H1 (cell line): ENCODE measurements around the gene AP1S3. TPM values are rescaled to one million over a fixed set of nuclear protein-coding genes. Genes with fewer than 3 reads are reported as not detected.

Source experiments
- TBP ChIP-seq: IDR thresholded peaks from 2 replicates; pipeline ENCODE4 v1.6.1; 2011; ENCODE audit warnings: low read depth, low read length, improper control_type of control experiment
- polyA plus RNA-seq, 7 experiments: library from polyadenylated mRNA; depleted of rRNA in 3 of 7; stranded (reverse) in 5 of 7; unstranded in 2 of 7; fragments of >200 nt in 5 of 7; fragments of 200-250 nt in 2 of 7; gene quantifications; 1 replicate in 5 of 7; 2 replicates in 1 of 7; 4 replicates in 1 of 7; pipeline versions ENCODE4 v1.2.1 to v1.2.3, GENCODE V29; 2011 to 2013; ENCODE audit warnings: missing spikeins in 2 of 7, mixed read lengths in 2 of 7
- total RNA-seq: library from RNA; stranded (reverse); fragmentation: NEBNext Ultra II Directional; extraction: Animal tissue kit (Norgen Biotek cat#: 25700); gene quantifications from 2 replicates; pipeline ENCODE4 v1.2.1, GENCODE V29; 2021

The AP1S3 gene
- total and polyA plus RNA-seq, 2 of the 8 experiments (the other 6 are each of a cell fraction or from before 2014, with no cell fraction given) = 3.9 to 20.2 TPM

DNA sequence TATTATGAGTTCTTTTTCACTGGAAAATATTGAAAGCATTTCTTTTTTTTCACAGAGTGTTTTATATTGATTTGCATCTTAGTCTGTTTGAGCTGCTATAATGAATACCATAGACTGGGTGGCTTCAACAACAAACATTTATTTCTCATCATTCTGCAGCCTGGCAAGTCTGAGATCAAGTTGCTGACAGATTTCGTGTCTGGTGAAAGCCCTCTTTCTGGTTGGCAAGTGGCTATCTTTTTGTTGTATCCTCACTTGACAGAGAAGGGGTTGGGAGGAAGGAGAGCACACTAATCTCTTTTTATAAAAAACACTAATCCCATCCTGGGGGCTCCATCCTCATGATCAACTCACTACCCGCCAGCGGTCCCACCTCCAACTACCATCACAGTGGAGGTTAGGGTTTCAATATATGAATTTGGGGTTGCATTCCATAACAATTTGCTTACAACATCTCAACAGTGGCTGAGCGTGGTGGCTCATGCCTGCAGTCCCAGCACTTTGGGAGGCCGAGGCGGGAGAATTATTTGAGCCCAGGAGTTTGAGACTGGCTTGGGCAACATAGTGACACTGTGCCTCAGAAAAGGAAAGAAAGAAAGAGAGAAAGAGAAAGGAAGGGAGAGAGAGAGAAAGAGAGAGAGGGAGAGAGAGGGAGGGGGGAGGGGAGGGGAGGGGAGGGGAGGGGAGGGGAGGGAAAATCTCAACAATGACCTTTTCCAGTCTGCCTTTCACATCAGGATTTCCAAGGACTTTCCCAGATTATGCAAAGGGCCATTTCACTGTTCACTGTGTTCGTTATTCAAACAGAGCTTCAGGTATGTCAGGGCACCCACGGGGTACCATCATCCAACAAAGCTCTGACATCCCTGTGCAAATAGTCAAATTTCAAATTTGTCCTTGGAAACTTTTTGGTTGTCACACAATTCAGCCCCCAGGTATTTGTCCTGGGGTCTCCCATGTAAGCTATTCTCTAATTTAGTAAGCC, 111.1 kb downstream of the AP1S3 start (continued):
- TF ChIP-seq TBP = no peak
